K562 (cell line): ENCODE data around the gene RPL22. TPM values are rescaled to one million over a fixed set of nuclear protein-coding genes. Genes with fewer than 3 reads are reported as not detected.

Experiments
- ADNP ChIP-seq: fragments of 200-800 bp; sonication (Bioruptor generic); IDR thresholded peaks from 2 replicates; pipeline ENCODE4 v1.6.1; 2016; ENCODE audit warnings: missing genetic modification characterization, missing compliant biosample characterization
- CREB1 ChIP-seq, 2 experiments: sonication (generic) in 1 of 2; formaldehyde crosslinking in 1 of 2; IDR thresholded peaks; 2 replicates each; pipeline versions ENCODE4 v1.6.1 to v1.8.0; 2012 to 2022; ENCODE audit warnings: inconsistent platforms in 1 of 2, mild to moderate bottlenecking in 1 of 2, missing genetic modification reagents in 1 of 2, moderate library complexity in 1 of 2
- E2F8 ChIP-seq: fragments of 450-650 bp; IDR thresholded peaks from 2 replicates; pipeline ENCODE4 v1.7.1; 2018; ENCODE audit warnings: mild to moderate bottlenecking, low read depth; ENCODE audit not compliant: partially characterized antibody
- EZH2 ChIP-seq: IDR thresholded peaks from 2 replicates; pipeline ENCODE4 v1.6.1; 2012; ENCODE audit warnings: low read depth, mild to moderate bottlenecking, inconsistent platforms, low read length, borderline replicate concordance
- HNRNPUL1 ChIP-seq: fragments of 200-400 bp; formaldehyde crosslinking; IDR thresholded peaks from 2 replicates; pipeline ENCODE4 v1.6.1; 2017; ENCODE audit warnings: low read length
- KLF16 ChIP-seq: IDR thresholded peaks from 2 replicates; pipeline ENCODE4 v1.6.1; 2016; ENCODE audit warnings: antibody characterized with exemption
- MLX ChIP-seq, 2 experiments: fragments of 450-650 bp in 1 of 2; sonication (generic) in 1 of 2; formaldehyde crosslinking; conservative IDR thresholded peaks; 2 replicates each; pipeline versions ENCODE4 v1.4.0 to v1.8.1; 2020 to 2022; ENCODE audit warnings: mild to moderate bottlenecking in 1 of 2, missing genetic modification reagents in 1 of 2
- NONO ChIP-seq, 2 experiments: fragments of 200-400 bp in 1 of 2; fragments of 450-650 bp in 1 of 2; formaldehyde crosslinking in 1 of 2; IDR thresholded peaks; 2 replicates each; pipeline ENCODE4 v1.6.1; 2017; ENCODE audit warnings: low read depth in 2 of 2, mild to moderate bottlenecking in 2 of 2, moderate library complexity in 2 of 2, low read length in 1 of 2
- PRDM10 ChIP-seq: fragments of 450-650 bp; IDR thresholded peaks from 2 replicates; pipeline ENCODE4 v1.6.1; 2018; ENCODE audit not compliant: partially characterized antibody
- SMC3 ChIP-seq: conservative IDR thresholded peaks from 2 replicates; pipeline ENCODE4 v1.6.1; 2011; ENCODE audit warnings: low read depth, low read length, improper control_type of control experiment; ENCODE audit not compliant: insufficient read depth
- TOE1 ChIP-seq, 2 experiments: fragments of 450-650 bp in 1 of 2; sonication (generic) in 1 of 2; formaldehyde crosslinking in 1 of 2; IDR thresholded peaks; 2 replicates each; pipeline versions ENCODE4 v1.7.1 to v1.8.0; 2016 to 2022; ENCODE audit warnings: borderline replicate concordance in 2 of 2, mild to moderate bottlenecking in 2 of 2, antibody characterized with exemption in 1 of 2, inconsistent platforms in 1 of 2, low read depth in 1 of 2, missing genetic modification reagents in 1 of 2, moderate library complexity in 1 of 2
- ZBTB26 ChIP-seq: fragments of 450-650 bp; formaldehyde crosslinking; IDR thresholded peaks from 2 replicates; pipeline ENCODE4 v1.4.0; 2022; ENCODE audit warnings: missing genetic modification characterization
- ZKSCAN1 ChIP-seq: fragments of 150-350 bp; IDR thresholded peaks from 2 replicates; pipeline ENCODE4 v1.6.1; 2016; ENCODE audit warnings: low read depth, low read length
- ZNF707 ChIP-seq: fragments of 250-450 bp; sonication (Bioruptor Pico); conservative IDR thresholded peaks from 2 replicates; pipeline ENCODE4 v1.8.0; 2022; ENCODE audit warnings: inconsistent platforms, mild to moderate bottlenecking, moderate library complexity
- ZNF79 ChIP-seq: fragments of 250-450 bp; sonication (Bioruptor Pico); IDR thresholded peaks from 2 replicates; pipeline ENCODE4 v1.4.0; 2020; ENCODE audit warnings: low read depth, mild to moderate bottlenecking, moderate library complexity
- polyA plus RNA-seq, 8 experiments: library from polyadenylated mRNA; depleted of rRNA in 4 of 8; stranded (reverse) in 5 of 8; unstranded in 3 of 8; fragments of >200 nt; fragmentation: Nextera tagmentation in 2 of 8; fragmentation: Illumina TruSeq in 1 of 8; extraction: Ambion mirVana in 2 of 8; extraction: Trizol in 1 of 8; gene quantifications; 2 replicates each; pipeline versions ENCODE4 v1.2.1 to v1.2.3, GENCODE V29; 2011 to 2014; ENCODE audit warnings: inconsistent platforms in 1 of 8, missing spikeins in 1 of 8
- total RNA-seq, 7 experiments: library from RNA; depleted of rRNA in 6 of 7; stranded (reverse); fragments of >200 nt in 6 of 7; fragmentation: Illumina TruSeq in 2 of 7; extraction: Trizol in 2 of 7; gene quantifications; 2 replicates each; pipeline versions ENCODE4 v1.2.1 to v1.2.3, GENCODE V29; 2011 to 2021; ENCODE audit warnings: low replicate concordance in 1 of 7

The RPL22 gene
- total and polyA plus RNA-seq, 9 of the 15 experiments (the other 6 are each of a cell fraction or from before 2014, with no cell fraction given): 467 to 1,165 (median 607) TPM

GRCh38 chr1:6234502-6235295, 35.3 kb upstream of the RPL22 start (continued):
- TF ChIP-seq ZBTB26: no peak
- TF ChIP-seq TOE1 (IDR thresholded peaks at IDR 0.05; ENCODE audit: borderline replicate concordance): no peak
- TF ChIP-seq TOE1 (CRISPR knock-in tag; IDR thresholded peaks at IDR 0.05; ENCODE audit: borderline replicate concordance, low read depth): 0 out of 2 replicates have a peak, but pooled peaks have one; percentile 48
- TF ChIP-seq NONO (IDR thresholded peaks at IDR 0.05; ENCODE audit: low read depth in 2 of 2, low read length in 1 of 2): no peak
- no peak for TF ChIP-seq HNRNPUL1
- no peak for TF ChIP-seq E2F8
- TF ChIP-seq CREB1 (IDR thresholded peaks at IDR 0.05): no peak
- no peak for TF ChIP-seq CREB1 (CRISPR knock-in tag; IDR thresholded peaks at IDR 0.05)
- TF ChIP-seq SMC3: no peak
- no peak for TF ChIP-seq PRDM10
- TF ChIP-seq ZKSCAN1: no peak
- TF ChIP-seq ADNP: no peak
- no peak for TF ChIP-seq ZNF79 (CRISPR knock-in tag)
- TF ChIP-seq ZNF707: no peak
- TF ChIP-seq EZH2: no peak
- no peak for TF ChIP-seq MLX (CRISPR knock-in tag; conservative IDR thresholded peaks at IDR 0.05)
- TF ChIP-seq KLF16: no peak
